NCI-H748 (cell line): ENCODE data around the gene BOD1.
A peak's percentile ranks its signal among the peaks of the same experiment; 100 is the strongest.

Source experiments
- DNase-seq: peaks from one replicate; lab custom pipeline; 2025; ENCODE audit not compliant: unreplicated experiment; lab: John Stamatoyannopoulos, UW

BOD1 gene

GRCh38 chr5:173616577-173617118 is at the start of gene BOD1:
Gene BOD1, minus strand, starts transcription at chr5:173616650. Its CDS starts 214 bp downstream, at chr5:173616436.
- DNase-seq, result peak; percentile 99

GRCh38 chr5:173665326-173665725 is 48.9 kb upstream of the BOD1 start:
- DNase-seq, result no peak

- DNase-seq, result peak; percentile 87
Measured at GRCh38 chr5:173664154-173664526, 47.7 kb upstream of the BOD1 start.

GRCh38 chr5:173663352-173664153 is 47.1 kb upstream of the BOD1 start:
- DNase-seq, result no peak

- DNase-seq, result no peak
Measured at GRCh38 chr5:173662581-173663351, 46.3 kb upstream of the BOD1 start.

GRCh38 chr5:173660481-173661280 is 44.2 kb upstream of the BOD1 start:
- no peak for DNase-seq

- no peak for DNase-seq
Measured at GRCh38 chr5:173659423-173659822, 43.0 kb upstream of the BOD1 start.

- DNase-seq, result no peak
Measured at GRCh38 chr5:173657741-173658356, 41.4 kb upstream of the BOD1 start.

GRCh38 chr5:173655196-173655797 is 38.8 kb upstream of the BOD1 start:
- DNase-seq, result peak; percentile 17

GRCh38 chr5:173653822-173654523 is 37.5 kb upstream of the BOD1 start:
- peak; percentile 12 for DNase-seq

GRCh38 chr5:173648308-173648866 is 31.9 kb upstream of the BOD1 start:
- no peak for DNase-seq

GRCh38 chr5:173646692-173647091 is 30.2 kb upstream of the BOD1 start:
- no peak for DNase-seq

- no peak for DNase-seq
Measured at GRCh38 chr5:173645890-173646574, 29.6 kb upstream of the BOD1 start.

- DNase-seq, result no peak
Measured at GRCh38 chr5:173645437-173645807, 29.0 kb upstream of the BOD1 start.

GRCh38 chr5:173644673-173645436 is 28.4 kb upstream of the BOD1 start:
- no peak for DNase-seq

GRCh38 chr5:173643964-173644363 is 27.5 kb upstream of the BOD1 start:
- peak; percentile 96 for DNase-seq

GRCh38 chr5:173642895-173643481 is 26.5 kb upstream of the BOD1 start:
- DNase-seq, result no peak
